CD4-positive, alpha-beta T cell treated with Interleukin-17A for 4 hours (primary cell): ENCODE measurements around the gene VAV2.
"Not testable (repeated sequence)": the region's sequence is repeated elsewhere in the genome, so short reads cannot be mapped to it uniquely, and the experiment has no call there.

ENCODE experiments used
- DNase-seq: peaks from one replicate; pipeline ENCODE4 v3.0.0-alpha.2; 2020; ENCODE audit warnings: mixed read lengths

The VAV2 gene

DNA sequence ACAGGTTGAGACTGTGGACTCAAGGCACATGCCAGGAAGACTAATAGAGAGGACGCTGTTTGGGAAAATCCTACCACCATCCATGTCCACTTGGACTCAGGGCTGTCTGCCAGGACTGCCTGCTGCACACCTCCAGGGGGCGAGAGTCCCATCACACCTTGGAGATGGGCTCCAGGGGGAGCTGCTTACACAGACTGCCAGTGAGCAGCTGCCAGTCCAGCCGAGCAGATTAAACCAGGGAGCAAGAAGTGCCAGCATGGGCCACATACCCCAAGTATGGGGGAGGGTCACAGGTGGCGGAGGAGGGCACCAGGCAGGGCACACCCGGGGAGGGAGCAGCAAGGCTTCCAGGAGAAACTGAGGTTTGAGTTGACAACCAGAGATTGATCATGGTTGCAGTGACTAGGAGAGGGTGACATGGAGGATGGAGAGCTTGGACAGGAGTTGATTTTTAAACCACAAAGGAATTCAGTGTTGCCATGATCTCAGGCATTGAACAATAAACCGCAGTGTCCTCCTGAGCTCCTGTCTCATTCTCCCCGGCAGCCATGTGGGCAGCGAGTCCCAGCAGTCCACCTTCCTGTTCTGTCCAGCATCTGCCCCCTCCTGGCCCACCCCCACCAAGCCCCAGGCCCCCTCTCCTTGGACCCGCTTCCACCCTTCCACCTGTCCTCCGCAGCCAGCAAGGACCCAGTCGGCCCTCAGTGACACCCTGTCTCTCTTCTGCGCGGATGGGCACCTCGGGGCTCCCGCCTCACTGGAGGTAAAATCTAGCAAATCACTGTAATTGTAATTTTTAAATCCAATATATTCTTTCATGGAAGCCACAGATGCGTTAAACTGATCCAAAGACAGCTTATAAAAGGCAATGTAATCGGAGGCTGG, 3.1 kb upstream of the VAV2 start:
- no peak for DNase-seq

DNA sequence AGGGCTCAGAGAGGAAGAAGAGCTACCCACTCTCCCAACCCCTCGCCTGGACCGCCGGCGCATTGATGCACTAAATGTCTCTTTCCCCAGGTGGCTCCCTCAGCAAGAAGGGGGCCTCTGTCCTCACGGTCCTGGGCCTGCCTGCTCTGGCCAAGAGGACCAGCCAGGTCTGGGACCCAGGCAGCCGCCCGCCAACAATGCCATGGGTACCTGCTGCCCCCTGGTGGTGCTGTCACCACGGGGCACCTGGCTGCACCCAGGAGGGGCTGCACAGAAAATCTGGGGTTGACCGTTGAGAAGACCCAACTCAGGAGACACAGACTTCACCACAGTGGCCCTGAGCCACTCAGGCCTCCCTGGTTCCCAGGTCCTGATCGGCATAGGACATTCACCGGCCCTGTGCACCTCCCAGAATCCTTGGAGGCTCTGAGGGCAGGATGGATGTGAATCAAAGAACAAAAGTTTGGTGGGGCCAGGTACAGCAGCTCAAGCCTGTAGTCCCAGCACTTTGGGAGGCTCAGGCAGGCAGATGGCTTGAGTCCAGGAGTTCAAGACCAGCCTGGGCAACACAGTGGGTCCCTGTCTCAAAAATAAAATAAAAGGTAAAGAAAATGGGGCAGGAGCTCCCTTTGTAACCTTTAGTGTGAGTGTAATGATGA, 2.4 kb upstream of the VAV2 start:
- peak; percentile 87 for DNase-seq

DNA sequence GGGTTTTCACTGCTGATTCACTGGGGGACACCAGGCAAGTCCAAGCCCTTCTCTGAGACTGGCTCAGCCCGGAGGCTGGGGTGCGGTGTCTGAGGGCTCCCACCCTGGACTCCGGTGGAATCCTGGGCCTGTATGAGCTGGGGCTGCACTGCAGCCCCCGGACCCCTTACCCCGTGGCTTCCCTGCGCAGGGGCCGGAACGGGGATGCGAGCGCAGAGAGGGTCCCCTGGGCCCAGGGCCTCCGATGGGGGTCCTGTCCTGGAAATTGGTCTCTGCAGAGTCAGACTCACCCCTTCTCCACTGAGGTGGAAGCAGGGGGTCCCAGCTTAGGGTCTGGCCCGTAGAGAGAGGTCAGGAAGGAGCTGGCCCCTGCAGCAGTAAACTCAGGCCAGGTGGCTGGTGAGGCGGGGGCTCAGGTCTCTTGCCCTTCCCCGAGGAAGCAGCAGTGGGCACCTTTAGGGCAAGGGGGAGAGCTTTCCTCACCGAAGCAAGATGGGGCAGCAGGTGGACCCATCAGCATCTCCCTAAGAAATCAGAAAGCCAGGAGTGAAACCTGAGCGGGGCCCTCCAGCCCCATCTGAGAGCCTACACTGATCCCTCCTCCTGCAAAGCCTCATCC, 1.6 kb upstream of the VAV2 start:
- DNase-seq: no peak

DNA sequence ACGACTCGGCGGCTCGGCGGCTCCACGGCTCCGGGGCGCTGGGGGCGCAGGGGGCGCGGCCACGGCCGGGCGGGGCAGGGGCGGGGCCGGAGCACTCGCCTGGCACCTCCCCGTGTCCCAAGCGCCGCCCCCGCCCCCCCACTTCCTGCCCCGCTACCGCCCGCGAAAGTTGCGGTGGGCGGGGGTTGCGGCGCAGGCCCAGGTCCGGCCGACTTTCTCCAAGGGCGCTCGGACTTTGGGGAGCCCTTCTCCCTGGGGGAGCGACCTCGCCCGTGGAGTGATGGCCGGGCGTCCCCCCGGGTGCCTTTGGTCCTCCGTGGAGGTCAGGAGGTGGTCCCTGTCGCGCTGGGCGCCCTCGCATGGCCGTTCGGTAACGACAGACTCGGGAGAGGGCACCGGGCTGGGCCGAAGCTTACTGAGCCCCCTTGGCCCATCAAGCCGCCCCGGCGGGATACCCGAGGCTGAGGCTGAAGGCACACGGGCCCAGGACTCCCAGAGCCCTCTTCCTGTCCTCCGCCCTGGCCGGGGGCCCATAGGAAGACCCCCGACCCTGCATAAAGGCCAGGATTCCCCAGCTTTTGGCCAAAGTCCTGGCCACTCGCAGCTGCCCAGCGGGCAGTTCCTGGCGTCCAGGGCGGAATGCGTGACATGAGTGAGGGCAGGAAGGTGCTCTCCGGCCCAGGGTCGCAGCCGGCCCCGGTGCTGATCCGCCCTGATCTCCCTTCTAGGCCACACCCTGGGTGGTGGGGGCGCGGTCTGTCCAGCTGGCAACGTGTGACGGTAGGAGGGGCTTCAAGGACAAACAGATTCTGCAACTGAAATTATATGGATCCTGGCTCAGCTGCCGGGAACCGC, 883 bp upstream of the VAV2 start:
- DNase-seq: peak; percentile 89

DNA sequence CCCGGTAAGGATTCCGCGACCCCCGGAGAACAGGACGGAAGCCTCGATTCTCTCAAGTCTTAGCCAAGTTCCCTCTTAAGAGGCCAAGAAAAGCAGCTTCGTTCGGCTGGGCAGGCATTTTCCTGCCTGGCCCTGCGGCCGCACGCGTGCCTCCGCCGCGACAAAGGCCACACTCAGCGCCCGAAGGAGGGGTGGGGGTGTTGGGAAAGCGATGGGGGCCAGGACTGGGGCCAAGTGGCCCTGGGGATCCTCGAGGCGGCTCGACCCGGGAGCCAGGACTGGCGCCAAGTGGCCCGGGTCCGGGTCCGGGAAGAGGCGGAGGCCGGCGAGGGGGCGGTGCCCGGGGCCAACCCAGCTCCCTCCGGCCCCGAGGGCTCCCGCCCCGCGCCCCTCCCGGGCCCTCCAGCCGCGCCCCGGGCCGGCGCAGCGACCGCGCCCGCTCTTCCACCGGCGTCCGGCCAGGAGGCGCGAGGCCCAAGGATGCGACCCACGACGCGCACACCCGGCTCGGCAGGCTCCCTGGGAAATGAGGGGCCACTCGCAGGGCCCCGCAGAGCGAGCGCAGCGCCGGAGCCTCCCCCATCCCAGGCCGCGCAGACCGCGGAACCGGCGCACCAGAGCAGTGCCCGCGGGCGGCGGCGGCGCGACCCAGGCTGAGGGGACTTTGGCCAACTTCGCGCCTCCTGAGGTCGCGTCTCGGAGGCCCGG, 756 bp downstream of the VAV2 start:
- peak; percentile 15 for DNase-seq

DNA sequence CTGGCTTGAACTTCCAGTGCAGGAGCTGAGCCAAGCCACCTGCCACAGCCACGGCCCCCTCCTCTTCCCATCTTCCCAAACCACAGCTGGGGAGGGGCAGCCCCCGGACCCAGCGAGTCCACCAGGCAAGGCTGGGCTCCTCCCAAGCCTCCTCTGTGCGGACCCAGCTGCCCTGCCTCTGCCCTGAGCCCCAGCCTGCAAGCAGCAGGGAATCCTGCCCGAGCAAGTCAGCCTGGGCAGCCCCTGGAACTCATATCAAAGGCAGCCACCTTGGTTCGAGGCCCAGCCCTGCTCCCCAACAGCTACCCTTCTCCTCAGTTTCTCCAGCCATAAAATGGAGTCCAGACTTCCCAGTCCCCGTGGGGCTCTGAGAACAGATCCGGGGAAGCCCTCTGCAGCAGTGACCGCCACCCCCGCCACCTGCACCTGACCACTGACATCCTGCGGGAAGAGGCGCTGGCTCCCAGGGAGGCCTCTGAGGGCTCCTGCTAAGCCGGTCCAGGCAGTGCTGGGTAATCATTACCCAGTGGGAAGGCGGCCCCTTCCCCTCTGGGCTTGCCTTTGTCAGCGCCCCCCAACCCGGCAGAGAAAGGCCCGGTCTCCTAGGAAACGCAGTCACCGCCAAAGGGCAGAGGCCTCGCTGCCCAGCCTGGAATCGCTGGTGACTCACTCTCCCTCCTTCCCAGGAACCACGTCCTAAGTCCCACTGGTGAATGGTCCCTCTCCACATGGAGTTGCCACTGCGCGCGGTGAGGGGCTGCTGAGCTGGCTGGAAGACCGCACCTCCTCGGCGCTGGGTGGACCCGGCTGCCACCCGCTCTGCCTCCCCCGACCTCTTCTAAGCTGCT, 1.5 kb downstream of the VAV2 start:
- no peak for DNase-seq

DNA sequence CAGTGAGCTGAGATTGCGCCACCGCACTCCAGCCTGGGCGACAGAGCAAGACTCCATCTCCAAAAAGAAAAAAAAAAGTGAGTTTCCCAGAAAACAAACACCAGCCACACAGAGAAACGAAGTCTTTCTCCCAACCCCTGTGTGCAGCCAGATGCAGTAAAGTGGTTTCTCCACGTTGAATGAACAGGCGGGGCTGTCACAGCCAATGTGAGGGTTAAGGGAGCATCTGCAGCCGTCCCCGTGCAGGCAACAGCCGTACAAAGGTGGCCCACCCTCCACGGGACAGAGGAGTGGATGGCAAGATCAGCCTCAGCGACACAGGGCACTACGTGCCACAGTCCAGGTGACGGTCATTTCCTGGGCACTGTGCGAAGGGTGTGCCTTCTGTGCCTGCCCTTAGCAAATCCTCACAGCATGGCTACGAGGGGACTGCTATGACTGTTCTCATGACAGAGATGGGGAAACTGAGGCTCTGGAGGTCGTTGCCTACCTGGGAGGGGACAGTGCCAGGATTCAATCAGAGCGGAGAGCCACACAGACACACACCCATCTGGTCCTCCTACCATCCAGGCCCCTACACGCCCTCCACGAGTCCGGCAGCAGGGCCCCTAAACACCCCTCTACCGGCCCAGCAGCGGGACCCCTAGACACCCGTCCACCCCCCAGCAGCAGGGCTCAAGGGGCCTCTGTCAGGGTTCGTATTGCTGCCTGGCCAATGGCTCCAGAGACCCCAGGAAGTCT, 2.3 kb downstream of the VAV2 start:
- no peak for DNase-seq

DNA sequence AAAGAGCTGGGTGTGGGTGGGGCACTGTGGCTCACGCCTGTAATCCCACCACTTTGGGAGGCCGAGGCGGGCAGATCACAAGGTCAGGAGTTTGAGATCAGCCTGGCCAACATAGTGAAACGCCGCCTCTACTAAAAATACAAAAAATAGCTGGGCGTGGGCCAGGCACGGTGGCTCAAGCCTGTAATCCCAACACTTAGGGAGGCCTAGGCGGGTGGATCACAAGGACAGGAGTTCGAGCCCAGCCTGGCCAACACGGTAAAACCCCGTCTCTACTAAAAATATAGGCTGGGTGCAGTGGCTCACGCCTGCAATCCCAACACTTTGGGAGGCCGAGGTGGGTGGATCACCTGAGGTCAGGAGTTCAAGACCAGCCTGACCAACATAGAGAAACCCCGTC, 3.4 kb downstream of the VAV2 start:
- DNase-seq: not testable (repeated sequence)

DNA sequence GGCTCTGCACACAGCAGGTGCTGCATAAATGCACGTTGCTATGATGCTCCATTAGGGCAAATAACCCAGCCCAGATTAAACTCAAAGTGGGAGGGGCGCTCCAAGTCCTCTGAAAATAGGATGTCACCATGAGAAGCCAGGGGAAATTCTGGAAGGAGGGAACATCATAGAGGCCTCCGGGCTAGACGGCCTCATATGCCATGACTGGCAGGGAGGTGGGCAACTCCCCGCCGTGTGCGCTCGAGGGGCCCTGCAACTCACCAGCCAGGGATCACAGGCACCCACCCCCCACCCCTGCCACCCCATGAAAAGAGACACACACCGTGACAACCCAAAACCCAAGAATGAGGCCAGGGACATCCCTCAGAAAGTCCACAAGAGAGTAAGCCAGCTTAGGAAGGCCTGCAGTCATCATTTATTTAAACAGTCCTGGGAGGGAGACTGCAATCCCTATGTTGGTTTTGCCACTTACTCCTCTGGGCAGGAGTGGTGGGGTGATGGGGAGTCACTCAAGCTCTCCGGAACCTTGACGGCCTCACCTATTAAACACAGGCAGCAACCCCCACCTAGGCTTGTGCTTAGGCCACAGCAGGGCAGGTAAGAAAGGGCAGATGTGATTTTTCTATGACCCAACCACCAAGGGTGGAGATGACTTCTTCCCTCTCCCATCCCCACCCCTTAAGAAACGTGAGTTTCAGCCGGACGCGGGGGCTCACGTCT, 4.0 kb downstream of the VAV2 start:
- no peak for DNase-seq

DNA sequence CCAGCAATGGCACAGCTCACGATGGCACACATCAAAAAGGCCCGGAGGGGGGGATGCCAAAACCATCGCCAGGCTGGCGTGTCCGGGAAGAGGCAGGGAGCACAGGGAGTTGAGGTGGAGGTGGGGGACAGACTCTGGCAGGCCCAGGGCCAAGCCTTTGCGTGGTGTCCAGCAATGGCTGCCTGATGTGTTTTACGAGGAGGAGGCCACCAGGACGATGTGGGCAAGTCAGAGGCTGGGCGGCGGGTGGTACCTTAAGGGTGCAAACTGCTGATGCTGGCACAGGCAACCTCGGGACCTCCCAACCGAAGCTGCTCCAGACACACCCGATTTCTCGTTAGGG, 4.7 kb downstream of the VAV2 start:
- DNase-seq: no peak

DNA sequence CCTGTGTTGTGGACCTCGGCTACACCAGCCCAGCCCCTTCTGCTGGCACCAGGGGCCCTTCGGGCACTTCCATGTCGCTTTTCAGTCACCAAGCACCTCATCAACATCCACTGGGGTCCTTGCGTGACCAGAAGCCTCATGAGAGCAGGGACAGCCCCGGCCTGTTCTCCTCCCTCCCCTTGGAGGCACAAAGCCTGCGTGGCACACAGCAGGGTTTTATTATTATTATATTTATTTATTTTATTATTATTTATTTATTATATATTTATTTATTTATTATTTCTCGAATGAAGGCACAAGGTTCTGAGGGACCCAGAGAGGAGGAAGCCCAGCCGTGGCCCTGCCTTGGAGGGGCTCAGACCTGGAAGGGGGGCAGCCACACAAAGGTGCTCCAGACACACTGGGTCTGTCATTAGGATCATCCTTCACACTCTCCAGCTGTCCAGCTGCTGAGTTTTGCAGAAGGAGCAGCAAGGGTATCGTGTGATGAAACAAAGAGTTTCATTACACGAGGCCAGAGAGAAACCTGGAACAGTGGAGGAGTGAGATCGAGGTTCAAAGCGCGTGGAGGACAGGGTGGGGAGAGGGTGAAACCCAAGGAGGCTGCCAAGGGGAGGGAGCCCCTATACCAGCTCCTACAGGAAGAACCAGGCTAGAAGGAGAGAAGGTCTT, 5.2 kb downstream of the VAV2 start:
- no peak for DNase-seq

DNA sequence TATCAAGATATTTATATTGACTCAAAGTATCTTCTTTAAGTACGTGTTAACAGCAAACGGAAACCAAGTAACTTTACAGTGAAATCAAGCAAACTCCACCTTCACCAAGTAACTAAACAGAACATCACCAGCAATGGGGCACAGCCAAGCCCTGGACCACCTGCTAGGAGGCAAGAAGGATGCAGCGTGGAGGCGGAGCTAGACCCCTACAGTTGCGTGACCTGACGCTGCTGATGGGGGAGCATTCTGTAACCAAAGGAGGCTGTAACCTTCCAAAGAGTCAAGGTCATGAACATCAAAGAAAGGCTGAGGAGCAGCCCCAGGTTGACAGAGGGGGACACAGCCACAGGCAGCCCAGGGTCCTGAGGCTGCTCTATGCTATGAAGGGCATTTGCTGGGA, 6.1 kb downstream of the VAV2 start:
- no peak for DNase-seq

DNA sequence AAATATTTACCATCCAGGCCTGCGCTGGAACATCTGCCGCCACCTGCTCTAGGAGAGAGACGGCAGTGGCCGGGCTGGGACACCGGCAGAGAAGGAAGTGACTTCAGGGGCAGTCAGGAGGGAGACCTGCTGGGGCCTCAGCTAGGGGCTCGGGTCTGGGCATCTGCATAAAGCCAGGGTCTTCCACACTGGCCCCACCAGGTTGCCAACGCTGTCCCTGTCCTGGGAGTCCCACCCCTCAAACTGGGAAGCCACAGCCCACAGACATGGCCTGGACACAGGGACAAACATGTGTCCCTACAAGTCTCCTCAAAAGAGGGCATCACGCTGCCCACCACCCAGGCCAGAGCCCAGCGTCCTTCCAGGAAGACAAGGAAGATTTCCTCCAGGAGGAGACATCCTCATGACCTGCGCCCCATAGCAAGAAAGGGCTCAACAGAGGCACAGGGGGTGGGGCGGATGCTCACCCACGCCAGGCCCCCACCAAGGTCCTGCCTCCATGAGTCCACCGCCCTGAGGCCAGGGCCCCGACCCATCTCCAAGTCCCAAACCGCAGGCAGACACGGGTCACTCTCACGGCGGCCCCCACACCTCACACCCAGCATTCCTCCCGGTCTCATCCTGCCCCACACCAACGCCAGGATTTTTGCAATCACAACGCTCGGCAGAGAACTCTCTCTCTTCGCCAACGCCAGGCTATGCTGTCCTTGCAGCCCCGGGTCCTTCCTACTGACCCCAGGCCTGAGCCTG, 9.0 kb downstream of the VAV2 start:
- DNase-seq: no peak

DNA sequence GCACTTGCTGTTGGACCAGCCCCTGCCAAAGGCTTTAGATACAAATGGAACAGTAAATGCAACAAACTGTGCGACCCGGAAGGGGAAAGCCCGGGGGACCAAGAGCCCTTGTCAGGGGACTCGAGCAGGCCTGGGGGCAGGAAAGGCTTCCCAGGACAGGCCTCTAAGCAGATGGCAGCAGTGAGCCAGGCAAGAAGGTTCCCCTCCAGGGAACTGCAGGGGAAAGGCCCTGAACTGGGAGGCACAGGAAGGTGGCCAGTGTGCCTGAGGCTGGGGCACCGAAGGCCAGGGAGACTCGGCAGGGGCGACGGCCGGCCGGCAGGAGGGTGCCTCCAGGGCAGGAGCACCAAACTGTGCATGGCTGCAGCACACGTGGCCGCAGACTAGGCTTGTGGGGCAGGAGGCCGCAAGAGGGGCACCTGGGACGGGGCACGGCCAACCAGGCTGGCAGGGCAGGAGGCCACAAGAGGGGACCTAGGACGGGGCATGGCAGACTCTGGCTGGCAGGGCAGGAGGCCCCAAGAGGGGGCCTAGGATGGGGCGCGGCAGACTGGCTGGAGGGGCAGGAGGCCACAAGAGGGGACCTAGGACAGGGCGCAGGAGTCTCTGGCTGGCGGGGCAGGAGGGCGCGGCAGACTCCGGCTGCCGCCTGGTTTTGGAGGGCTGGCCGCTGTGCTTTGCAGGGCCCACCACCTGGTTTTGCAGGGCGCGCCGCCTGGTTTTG, 10.0 kb downstream of the VAV2 start:
- DNase-seq: no peak

DNA sequence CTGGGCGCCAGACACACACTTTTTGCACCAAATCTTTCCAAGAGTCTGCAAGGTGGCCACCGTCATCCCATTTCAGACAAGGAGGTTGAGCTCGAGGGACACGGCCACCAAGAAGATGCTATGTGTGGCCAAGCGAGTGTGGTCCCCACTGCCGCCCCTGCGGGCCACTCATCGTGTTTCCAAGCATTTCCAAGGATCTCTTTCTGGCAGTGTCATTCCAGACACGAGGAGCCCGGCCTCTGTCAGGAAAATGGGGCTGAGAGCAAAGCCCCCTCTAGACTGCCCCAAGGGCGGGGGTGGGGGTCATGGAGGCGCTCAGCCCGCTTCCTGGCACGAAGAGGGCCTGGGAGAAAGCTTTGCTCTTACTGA, 10.6 kb downstream of the VAV2 start:
- DNase-seq: no peak

DNA sequence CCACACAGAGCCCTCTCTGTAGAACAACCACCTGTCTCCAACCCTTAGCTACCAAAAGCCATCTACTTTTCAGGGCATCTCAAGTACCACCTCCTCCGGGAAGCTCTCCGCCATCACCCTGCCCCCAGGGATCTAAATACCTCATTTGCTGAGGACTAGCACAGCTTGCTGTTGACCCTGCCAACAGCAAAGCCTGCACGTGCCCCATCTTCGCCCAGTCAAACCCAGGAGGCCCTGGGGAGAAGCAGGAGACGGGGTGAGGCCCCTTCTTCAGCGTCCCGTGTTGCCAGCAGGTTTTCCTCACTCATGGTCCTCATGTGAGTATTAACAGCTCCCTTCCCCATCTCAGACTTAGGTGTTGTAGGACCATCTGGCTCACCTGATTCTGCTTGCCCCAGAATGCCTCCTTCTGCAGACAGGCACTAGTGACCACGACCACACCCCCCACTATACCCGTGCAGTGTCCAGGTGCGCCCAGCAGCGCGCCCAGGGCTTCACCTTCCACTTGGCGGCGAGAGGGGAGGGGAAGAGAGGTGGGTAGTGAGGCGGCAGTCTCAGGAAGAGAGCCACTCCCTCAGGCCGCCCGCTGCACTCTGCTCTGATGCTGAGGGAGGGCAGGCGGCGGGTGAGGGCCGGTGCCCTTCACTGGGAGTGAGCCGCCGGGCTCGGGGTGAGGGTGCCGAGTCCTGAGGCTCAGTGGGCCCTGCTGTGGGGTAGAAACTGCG, 11.1 kb downstream of the VAV2 start:
- DNase-seq: no peak
